ENCODE data around the gene POPDC2. TPM values are rescaled to one million over a fixed set of nuclear protein-coding genes. Genes with fewer than 3 reads are reported as not detected.

The POPDC2 gene
- total and polyA plus RNA-seq, 9 donors, result 8.6 to 30.2 (median 13.6) TPM

DNA sequence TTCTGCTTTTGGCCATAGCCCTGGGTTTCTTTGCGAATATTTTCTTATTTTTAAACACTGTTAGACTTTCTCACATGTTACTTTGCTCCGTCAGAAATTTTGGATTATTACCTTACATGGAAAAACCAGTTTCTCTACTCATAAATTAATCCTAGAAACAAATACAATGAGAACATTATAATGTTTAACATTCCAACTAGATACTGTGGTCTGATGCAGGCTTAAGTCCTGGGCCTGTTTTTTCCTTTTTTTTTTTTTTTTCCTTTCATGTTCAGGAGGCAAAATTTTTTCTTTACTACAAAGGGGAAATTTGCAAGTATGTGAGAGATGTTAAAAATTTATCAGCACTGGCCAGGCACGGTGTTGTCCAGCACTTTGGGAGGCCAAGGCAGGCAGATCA is 28.9 kb downstream of the POPDC2 start:
- Histone ChIP-seq H3K9me3 (replicated peaks; ENCODE audit: control insufficient read depth, low read depth, low read length) (no peaks in the 10 kb centered on the region), H3K27ac (ENCODE audit: low read length) (no peak overlapping the region), H3K4me1 (ENCODE audit: control insufficient read depth, insufficient read depth, low read length) (peaks cover 2% of the 10 kb centered on the region), H3K4me3 (ENCODE audit: low read length) (no peak overlapping the region), H3K27me3 (ENCODE audit: control insufficient read depth, insufficient read depth, low read length) (no peaks in the 10 kb centered on the region), H3K36me3 (ENCODE audit: control insufficient read depth, insufficient read depth, low read length) (no peaks in the 10 kb centered on the region)
- DNase-seq, result no peak
- WGBS (ENCODE audit: insufficient coverage), result 94% methylated on average over 2 of the region's 3 CpGs

DNA sequence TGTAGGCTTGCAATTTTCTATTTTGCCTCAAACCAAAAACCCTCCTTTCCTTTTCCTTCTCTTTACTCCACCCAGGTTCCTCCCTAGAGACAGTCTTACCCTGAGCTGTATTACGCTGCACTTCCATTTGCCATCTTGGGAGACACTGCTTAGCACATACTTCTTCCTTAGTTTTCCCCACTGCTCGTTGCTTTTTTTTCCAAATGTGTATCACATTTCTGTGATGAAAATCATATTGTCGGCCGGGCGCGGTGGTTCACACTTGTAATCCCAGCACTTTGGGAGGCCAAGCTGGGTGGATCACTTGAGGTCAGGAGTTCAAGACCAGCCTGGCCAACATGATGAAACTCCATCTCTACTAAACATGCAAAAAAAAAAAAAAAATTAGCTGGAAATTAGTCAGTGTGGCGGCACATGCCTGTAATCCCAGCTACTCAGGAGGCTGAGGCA is 29.5 kb downstream of the POPDC2 start:
- Histone ChIP-seq H3K4me1 (ENCODE audit: control insufficient read depth, insufficient read depth, low read length) (peaks cover 2% of the 10 kb centered on the region), H3K27me3 (ENCODE audit: control insufficient read depth, insufficient read depth, low read length) (no peaks in the 10 kb centered on the region), H3K27ac (ENCODE audit: low read length) (no peak overlapping the region), H3K36me3 (ENCODE audit: control insufficient read depth, insufficient read depth, low read length) (no peaks in the 10 kb centered on the region), H3K4me3 (ENCODE audit: low read length) (no peak overlapping the region), H3K9me3 (replicated peaks; ENCODE audit: control insufficient read depth, low read depth, low read length) (no peaks in the 10 kb centered on the region)
- WGBS (ENCODE audit: insufficient coverage), result 50% methylated on average over 1 of the region's 7 CpGs
- no peak for DNase-seq

DNA sequence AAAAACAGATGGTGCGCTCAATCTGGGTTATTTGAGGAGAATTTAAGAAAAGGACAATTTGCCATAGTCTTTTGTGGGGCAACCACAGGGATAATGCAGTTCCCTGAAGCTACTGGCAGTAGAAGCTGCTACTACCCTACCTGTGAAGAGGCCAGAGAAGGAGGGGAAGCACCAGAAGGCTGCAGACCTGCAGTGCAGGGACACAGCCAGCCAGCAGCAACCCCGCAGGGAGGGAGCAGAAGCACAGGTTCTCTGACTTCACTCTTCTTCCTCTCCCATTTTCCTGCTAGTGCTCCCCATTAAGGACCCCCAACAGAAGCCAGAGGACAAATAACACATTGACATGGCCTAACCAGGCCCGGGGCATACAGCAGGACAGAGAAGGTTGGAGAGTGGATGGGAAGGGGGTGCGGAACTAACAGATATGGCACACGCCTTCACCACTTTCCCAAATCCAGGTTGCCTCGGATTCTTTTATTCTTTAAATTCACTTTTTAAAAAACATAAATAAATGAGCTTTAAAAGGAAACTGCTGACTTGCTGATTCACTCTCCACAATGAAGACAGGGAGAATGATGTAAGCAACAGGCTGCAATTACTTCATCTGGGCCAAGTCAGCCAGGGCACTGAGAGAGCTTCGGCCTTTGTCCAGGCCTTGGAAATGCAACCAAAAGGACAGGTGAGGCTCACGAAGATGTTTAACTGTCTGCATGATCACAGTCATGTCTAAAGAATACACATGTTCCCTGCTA is 30.1 kb downstream of the POPDC2 start:
- peak; percentile 45 for DNase-seq
- H3K36me3 ChIP-seq (ENCODE audit: control insufficient read depth, insufficient read depth, low read length), result no peaks in the 10 kb centered on the region
- peaks cover 2% of the 10 kb centered on the region for H3K4me1 ChIP-seq (ENCODE audit: control insufficient read depth, insufficient read depth, low read length)
- no peak overlapping the region for H3K27ac ChIP-seq (ENCODE audit: low read length)
- no peaks in the 10 kb centered on the region for H3K27me3 ChIP-seq (ENCODE audit: control insufficient read depth, insufficient read depth, low read length)
- no peak overlapping the region for H3K4me3 ChIP-seq (ENCODE audit: low read length)
- H3K9me3 ChIP-seq (replicated peaks; ENCODE audit: control insufficient read depth, low read depth, low read length), result no peaks in the 10 kb centered on the region
- 54% methylated on average over 2 of the region's 8 CpGs for WGBS (ENCODE audit: insufficient coverage)

DNA sequence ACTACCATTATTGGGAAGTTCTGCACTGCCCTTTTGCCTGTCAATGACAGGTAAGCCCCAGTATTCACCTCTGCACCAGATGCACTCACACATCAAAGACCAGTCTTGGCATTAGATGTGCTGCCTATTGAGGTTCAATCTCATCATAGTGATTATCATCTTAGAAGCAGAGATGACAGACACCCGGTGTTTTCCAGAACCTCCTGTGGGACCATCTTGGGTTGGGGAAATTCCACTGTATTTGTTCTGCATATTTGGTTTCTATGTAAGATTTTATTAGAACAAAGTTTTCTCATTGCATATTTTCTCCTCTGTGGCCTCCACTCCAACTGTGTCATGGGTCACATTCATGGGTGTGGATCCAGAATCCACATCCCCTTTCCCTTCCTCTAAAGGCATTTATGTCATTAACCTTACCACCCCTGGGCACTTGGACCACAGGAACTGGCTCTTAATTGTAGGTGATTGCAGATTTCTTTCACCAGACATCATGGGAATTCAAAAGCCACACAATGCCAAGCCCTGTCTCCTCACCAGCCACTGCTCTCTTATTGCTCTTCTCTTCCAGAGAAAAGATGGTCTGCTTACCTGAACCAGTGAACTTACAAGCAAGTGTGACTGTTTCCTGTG is 31.5 kb downstream of the POPDC2 start:
- Histone ChIP-seq H3K36me3 (ENCODE audit: control insufficient read depth, insufficient read depth, low read length) (no peaks in the 10 kb centered on the region), H3K27me3 (ENCODE audit: control insufficient read depth, insufficient read depth, low read length) (no peaks in the 10 kb centered on the region), H3K27ac (ENCODE audit: low read length) (no peak overlapping the region), H3K4me1 (ENCODE audit: control insufficient read depth, insufficient read depth, low read length) (peaks cover 2% of the 10 kb centered on the region), H3K9me3 (replicated peaks; ENCODE audit: control insufficient read depth, low read depth, low read length) (no peaks in the 10 kb centered on the region), H3K4me3 (ENCODE audit: low read length) (no peak overlapping the region)
- no peak for DNase-seq
- WGBS (ENCODE audit: insufficient coverage), result no CpG with 5 or more reads among the region's 1 CpG

DNA sequence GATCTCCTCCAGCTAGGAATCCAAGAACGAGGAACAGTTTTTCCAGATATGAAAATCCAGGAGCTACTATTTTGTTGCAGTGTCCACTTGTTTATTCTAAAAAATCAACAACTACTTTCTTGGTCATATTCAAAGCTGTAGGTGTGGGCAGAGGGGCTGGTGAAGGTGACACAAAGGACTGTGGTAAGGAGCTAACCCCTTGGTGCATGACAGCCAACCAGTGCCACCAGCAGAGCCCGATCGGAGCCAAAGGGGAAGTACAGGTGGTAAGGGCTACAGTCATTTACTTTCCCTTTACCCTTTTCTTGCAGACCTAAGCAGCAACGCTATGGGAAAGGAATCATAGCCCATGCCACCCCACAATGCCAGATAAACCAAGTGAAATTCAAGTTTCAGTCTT is 32.0 kb downstream of the POPDC2 start:
- Histone ChIP-seq H3K4me1 (ENCODE audit: control insufficient read depth, insufficient read depth, low read length) (peaks cover 2% of the 10 kb centered on the region), H3K9me3 (replicated peaks; ENCODE audit: control insufficient read depth, low read depth, low read length) (no peaks in the 10 kb centered on the region), H3K27ac (ENCODE audit: low read length) (no peak overlapping the region), H3K4me3 (ENCODE audit: low read length) (no peak overlapping the region), H3K27me3 (ENCODE audit: control insufficient read depth, insufficient read depth, low read length) (no peaks in the 10 kb centered on the region), H3K36me3 (ENCODE audit: control insufficient read depth, insufficient read depth, low read length) (no peaks in the 10 kb centered on the region)
- 88% methylated on average over 1 of the region's 4 CpGs for WGBS (ENCODE audit: insufficient coverage)
- DNase-seq, result no peak

DNA sequence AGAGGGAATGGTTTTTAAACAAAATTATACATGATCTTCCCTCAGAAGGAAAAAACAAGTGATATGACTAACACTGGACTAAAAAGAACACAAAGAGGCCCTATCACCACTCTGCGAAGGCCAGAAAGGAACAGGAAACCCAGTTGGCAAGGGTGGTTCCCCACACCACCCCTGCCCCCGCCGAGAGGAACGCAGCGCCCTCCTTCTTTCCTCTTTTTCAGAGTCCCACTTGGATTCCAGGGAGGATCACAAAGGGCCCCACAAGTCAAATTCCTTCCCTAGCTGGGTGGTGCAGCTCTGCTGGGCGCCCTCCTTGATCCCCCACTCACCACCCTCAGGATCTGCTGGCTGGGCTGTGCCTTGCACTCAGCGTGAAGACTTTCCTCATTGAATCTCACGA is 32.9 kb downstream of the POPDC2 start:
- Histone ChIP-seq H3K4me1 (ENCODE audit: control insufficient read depth, insufficient read depth, low read length) (peaks cover 2% of the 10 kb centered on the region), H3K9me3 (replicated peaks; ENCODE audit: control insufficient read depth, low read depth, low read length) (no peaks in the 10 kb centered on the region), H3K27me3 (ENCODE audit: control insufficient read depth, insufficient read depth, low read length) (no peaks in the 10 kb centered on the region), H3K36me3 (ENCODE audit: control insufficient read depth, insufficient read depth, low read length) (no peaks in the 10 kb centered on the region), H3K27ac (ENCODE audit: low read length) (no peak overlapping the region), H3K4me3 (ENCODE audit: low read length) (no peak overlapping the region)
- DNase-seq, result no peak
- 75% methylated on average over 8 of the region's 8 CpGs for WGBS (ENCODE audit: insufficient coverage)

DNA sequence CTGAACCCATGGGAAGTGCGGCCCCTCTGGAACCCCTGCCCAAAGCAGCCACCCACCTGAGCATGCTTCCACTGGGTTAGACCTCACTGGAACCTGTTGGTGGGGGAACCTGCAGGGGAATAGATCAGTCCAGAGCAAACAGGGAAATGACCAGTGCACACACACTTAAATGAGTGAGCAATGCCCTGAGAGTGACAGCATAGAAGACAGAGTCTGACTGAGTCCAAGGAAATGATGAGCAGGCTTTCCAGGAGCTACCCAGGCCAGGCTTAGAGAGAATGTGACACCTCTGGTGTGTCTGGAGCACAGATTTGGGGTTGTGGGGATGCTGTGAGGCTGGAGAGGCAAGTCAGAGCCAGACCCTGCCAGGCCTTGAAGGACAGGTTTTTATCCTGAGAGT is 34.2 kb downstream of the POPDC2 start:
- WGBS (ENCODE audit: insufficient coverage), result no CpG with 5 or more reads among the region's 1 CpG
- H3K36me3 ChIP-seq (ENCODE audit: control insufficient read depth, insufficient read depth, low read length), result no peaks in the 10 kb centered on the region

DNA sequence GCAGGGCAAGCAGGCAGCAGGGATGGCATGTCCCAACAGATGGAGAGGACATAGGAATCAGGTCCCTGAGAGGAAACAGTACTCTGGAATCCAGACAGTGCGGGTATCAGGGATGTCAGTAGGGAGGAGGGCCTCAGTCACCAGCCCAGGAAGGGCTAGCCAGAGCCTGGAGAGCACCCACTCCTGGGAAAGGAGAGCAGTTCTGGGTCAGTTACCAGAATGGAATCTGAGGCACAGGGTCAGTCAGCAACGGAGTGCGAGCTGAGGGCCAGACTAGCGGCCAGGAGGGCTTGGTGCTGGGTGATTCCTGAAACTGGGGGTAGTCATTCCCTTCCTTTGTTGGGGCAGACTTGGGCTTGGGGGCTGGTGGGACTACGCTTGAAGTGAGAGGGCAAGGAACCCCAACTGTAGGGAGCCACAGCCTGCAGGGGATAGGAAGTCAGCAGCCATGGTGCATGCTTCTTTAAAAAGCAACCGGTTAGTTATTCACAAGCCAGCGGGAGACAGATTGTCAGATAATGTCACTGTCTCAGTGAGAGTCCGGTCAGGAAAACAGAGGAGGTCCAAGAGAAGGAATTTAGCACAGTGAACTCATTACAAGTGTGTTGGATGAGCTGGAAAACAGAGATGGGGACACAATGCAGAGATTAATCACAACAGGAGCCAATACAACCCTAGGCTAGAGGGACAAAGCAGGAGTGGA is 34.8 kb downstream of the POPDC2 start:
- 76% methylated on average over 8 of the region's 8 CpGs for WGBS (ENCODE audit: insufficient coverage)
- H3K27ac ChIP-seq (ENCODE audit: low read length), result no peak overlapping the region
- H3K36me3 ChIP-seq (ENCODE audit: control insufficient read depth, insufficient read depth, low read length), result no peaks in the 10 kb centered on the region
- DNase-seq, result no peak
- peaks cover 5% of the 10 kb centered on the region for H3K4me1 ChIP-seq (ENCODE audit: control insufficient read depth, insufficient read depth, low read length)
- H3K27me3 ChIP-seq (ENCODE audit: control insufficient read depth, insufficient read depth, low read length), result no peaks in the 10 kb centered on the region
- H3K9me3 ChIP-seq (replicated peaks; ENCODE audit: control insufficient read depth, low read depth, low read length), result no peaks in the 10 kb centered on the region
- no peak overlapping the region for H3K4me3 ChIP-seq (ENCODE audit: low read length)

More for the DNA sequence above, 34.2 kb downstream of the POPDC2 start:
- no peaks in the 10 kb centered on the region for H3K27me3 ChIP-seq (ENCODE audit: control insufficient read depth, insufficient read depth, low read length)
- no peak for DNase-seq
- no peak overlapping the region for H3K4me3 ChIP-seq (ENCODE audit: low read length)
- H3K27ac ChIP-seq (ENCODE audit: low read length), result no peak overlapping the region
- H3K9me3 ChIP-seq (replicated peaks; ENCODE audit: control insufficient read depth, low read depth, low read length), result no peaks in the 10 kb centered on the region
- H3K4me1 ChIP-seq (ENCODE audit: control insufficient read depth, insufficient read depth, low read length), result peaks cover 5% of the 10 kb centered on the region

DNA sequence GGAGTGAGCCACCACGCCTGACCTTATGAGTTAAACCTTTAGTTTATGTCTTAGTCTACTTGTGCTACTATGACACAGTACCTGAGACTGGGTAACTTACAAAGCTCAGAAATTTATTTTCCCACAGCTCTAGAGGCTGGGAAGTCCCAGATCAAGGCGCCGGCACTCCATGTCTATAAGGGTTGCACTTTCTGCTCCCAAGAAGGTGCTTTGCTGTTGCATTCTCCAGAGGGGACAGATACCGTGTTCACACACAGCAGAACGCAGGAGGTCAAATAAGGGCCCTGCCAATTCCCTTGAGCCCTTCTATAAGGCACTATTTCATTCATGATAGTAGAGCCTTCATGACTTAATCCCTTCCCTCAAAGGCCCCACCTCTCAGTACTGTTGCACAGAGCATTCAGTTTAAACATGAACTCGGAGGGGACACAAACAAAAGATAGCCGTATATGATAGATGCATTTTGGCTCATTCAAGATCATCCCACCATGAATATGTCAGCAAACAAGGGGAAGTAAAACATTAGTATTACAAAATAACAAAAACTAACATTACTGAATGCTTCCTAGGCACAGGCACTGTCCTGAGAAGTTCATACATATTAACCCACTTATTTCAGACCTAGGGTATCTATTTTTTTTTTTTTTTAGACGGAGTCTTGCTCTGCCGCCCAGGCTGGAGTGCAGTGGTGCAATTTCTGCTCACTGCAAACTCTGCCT is 36.2 kb downstream of the POPDC2 start:
- 81% methylated on average over 3 of the region's 9 CpGs for WGBS (ENCODE audit: insufficient coverage)
- H3K36me3 ChIP-seq (ENCODE audit: control insufficient read depth, insufficient read depth, low read length), result no peaks in the 10 kb centered on the region
- no peak for DNase-seq
- no peaks in the 10 kb centered on the region for H3K9me3 ChIP-seq (replicated peaks; ENCODE audit: control insufficient read depth, low read depth, low read length)
- H3K27ac ChIP-seq (ENCODE audit: low read length), result no peak overlapping the region
- no peak overlapping the region for H3K4me3 ChIP-seq (ENCODE audit: low read length)
- no peaks in the 10 kb centered on the region for H3K27me3 ChIP-seq (ENCODE audit: control insufficient read depth, insufficient read depth, low read length)
- H3K4me1 ChIP-seq (ENCODE audit: control insufficient read depth, insufficient read depth, low read length), result peaks cover 4% of the 10 kb centered on the region

DNA sequence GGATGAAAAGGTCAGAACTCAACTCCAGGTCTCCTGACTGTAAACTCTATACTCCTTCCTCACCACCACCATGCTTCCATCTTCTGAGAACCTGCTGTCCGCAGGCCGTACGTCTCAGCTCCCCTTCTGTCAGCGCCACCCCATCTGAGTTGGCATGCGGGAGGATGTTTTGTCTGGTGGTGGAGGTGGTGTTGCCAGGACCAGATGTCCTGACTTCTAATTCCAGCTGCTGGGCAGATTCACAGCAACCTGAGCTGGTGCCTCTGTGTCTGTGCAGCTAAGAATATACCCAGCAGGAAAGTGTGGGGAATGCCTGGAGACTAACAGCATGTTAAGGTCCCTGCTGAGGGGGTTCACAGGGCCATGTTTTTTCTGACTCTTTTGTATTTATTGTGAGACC is 39.5 kb downstream of the POPDC2 start:
- no peak overlapping the region for H3K4me3 ChIP-seq (ENCODE audit: low read length)
- H3K27ac ChIP-seq (ENCODE audit: low read length), result no peak overlapping the region
- no peak for DNase-seq
- no peaks in the 10 kb centered on the region for H3K9me3 ChIP-seq (replicated peaks; ENCODE audit: control insufficient read depth, low read depth, low read length)
- WGBS (ENCODE audit: insufficient coverage), result no CpG with 5 or more reads among the region's 5 CpGs
- H3K4me1 ChIP-seq (ENCODE audit: control insufficient read depth, insufficient read depth, low read length), result peaks cover 4% of the 10 kb centered on the region
- no peaks in the 10 kb centered on the region for H3K27me3 ChIP-seq (ENCODE audit: control insufficient read depth, insufficient read depth, low read length)
- no peaks in the 10 kb centered on the region for H3K36me3 ChIP-seq (ENCODE audit: control insufficient read depth, insufficient read depth, low read length)

Data from muscle of leg (tissue), 11 donors.